Measurements from ENCODE around the gene RAB24.

GRCh38 chr5:177336603-177337494 is 33.3 kb upstream of the RAB24 start:
- TF ChIP-seq CTCF (conservative IDR thresholded peaks at IDR 0.05; ENCODE audit: low read depth in 2 of 2): no peak
- no peak for TF ChIP-seq EZH2 (IDR thresholded peaks at IDR 0.05; ENCODE audit: low read depth, unreplicated experiment)
- TF ChIP-seq JUNB (IDR thresholded peaks at IDR 0.05; ENCODE audit: unreplicated experiment): no peak
- no peak for TF ChIP-seq ZNF114 (CRISPR knock-in tag; IDR thresholded peaks at IDR 0.05)
- no peak for TF ChIP-seq STAT1 (IDR thresholded peaks at IDR 0.05; ENCODE audit: unreplicated experiment)
- TF ChIP-seq EZH2phosphoT487 (IDR thresholded peaks at IDR 0.05; ENCODE audit: unreplicated experiment): no peak
- no peak for TF ChIP-seq REST (IDR thresholded peaks at IDR 0.05; ENCODE audit: unreplicated experiment)
- no peak for TF ChIP-seq POLR2AphosphoS5 (IDR thresholded peaks at IDR 0.05; ENCODE audit: low read depth)
- TF ChIP-seq NANOG (IDR thresholded peaks at IDR 0.05; ENCODE audit: borderline replicate concordance): no peak
- TF ChIP-seq, protein P1, sequence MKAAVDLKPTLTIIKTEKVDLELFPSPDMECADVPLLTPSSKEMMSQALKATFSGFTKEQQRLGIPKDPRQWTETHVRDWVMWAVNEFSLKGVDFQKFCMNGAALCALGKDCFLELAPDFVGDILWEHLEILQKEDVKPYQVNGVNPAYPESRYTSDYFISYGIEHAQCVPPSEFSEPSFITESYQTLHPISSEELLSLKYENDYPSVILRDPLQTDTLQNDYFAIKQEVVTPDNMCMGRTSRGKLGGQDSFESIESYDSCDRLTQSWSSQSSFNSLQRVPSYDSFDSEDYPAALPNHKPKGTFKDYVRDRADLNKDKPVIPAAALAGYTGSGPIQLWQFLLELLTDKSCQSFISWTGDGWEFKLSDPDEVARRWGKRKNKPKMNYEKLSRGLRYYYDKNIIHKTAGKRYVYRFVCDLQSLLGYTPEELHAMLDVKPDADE (IDR thresholded peaks at IDR 0.05): no peak
- no peak for TF ChIP-seq ZNF331 (CRISPR knock-in tag; IDR thresholded peaks at IDR 0.05; ENCODE audit: low read depth)

All from GM23338 (cell line).